Panc1 (cell line): Measurements from ENCODE around the gene SERTAD2. TPM values are rescaled to one million over a fixed set of nuclear protein-coding genes. Genes with fewer than 3 reads are reported as not detected.

Source experiments
- ATAC-seq: fragments of 200-7000 bp; cut with Tn5 transposase; 2 replicates; pipeline ENCODE4 v1.9.1; 2020; ENCODE audit warnings: mild to moderate bottlenecking, moderate library complexity
- BruUV-seq: library from RNA; stranded (reverse); fragments of 400-500 nt; replicated peaks from 2 replicates; lab custom pipeline; 2021; lab: Mats Ljungman, UMichigan
- CTCF ChIA-PET: fragments of 300-600 bp; sonication (Branson Sonifier 250); formaldehyde crosslinking; loops from one replicate; lab custom pipeline; 2022; ENCODE audit warnings: antibody characterized with exemption; lab: Charles Lee
- POLR2A ChIA-PET: fragments of 300-600 bp; sonication (Branson Sonifier 250); formaldehyde crosslinking; loops from one replicate; lab custom pipeline; 2022; ENCODE audit warnings: antibody characterized with exemption; lab: Charles Lee
- DNase-seq: peaks from one replicate; pipeline ENCODE4 v3.0.0-alpha.2; 2010; ENCODE audit warnings: low read depth, low spot score
- H3K27ac ChIP-seq: 2 replicates; pipeline ENCODE4 v1.5.1; 2011; ENCODE audit warnings: mild to moderate bottlenecking, low read length, inconsistent platforms
- H3K27me3 ChIP-seq: fragments of 200-500 bp; sonication (Bioruptor generic); 2 replicates; pipeline ENCODE4 v1.6.0; 2014; ENCODE audit warnings: low read length, inconsistent platforms; ENCODE audit not compliant: control insufficient read depth, insufficient read depth
- H3K36me3 ChIP-seq: fragments of 200-500 bp; sonication (Bioruptor generic); 2 replicates; pipeline ENCODE4 v1.5.1; 2014; ENCODE audit warnings: inconsistent platforms, mild to moderate bottlenecking, low read length, moderate library complexity; ENCODE audit not compliant: control insufficient read depth, insufficient read depth
- H3K4me1 ChIP-seq: 2 replicates; pipeline ENCODE4 v1.5.1; 2011; ENCODE audit warnings: inconsistent platforms, mild to moderate bottlenecking, low read length, moderate library complexity; ENCODE audit not compliant: control insufficient read depth, insufficient read depth
- H3K4me3 ChIP-seq, 2 experiments: 2 replicates each; pipeline ENCODE4 v1.5.1; 2011 to 2012; ENCODE audit warnings: low read depth in 2 of 2, low read length in 2 of 2, mild to moderate bottlenecking in 2 of 2, inconsistent platforms in 1 of 2, moderate library complexity in 1 of 2
- H3K9me3 ChIP-seq: fragments of 200-500 bp; sonication (Bioruptor generic); 2 replicates; pipeline ENCODE4 v1.5.1; 2014; ENCODE audit warnings: low read depth, mild to moderate bottlenecking, inconsistent platforms, low read length, moderate library complexity; ENCODE audit not compliant: control insufficient read depth, insufficient read depth
- POLR2AphosphoS5 ChIP-seq: IDR thresholded peaks from 2 replicates; pipeline ENCODE4 v1.6.1; 2012; ENCODE audit warnings: mild to moderate bottlenecking, low read depth, low read length, moderate library complexity
- SIN3A ChIP-seq: IDR thresholded peaks from 2 replicates; pipeline ENCODE4 v1.6.1; 2012; ENCODE audit warnings: low read depth, mild to moderate bottlenecking, low read length, moderate library complexity, borderline replicate concordance; ENCODE audit not compliant: insufficient read depth
- TCF7L2 ChIP-seq: IDR thresholded peaks from 2 replicates; pipeline ENCODE4 v1.6.1; 2011; ENCODE audit warnings: mild to moderate bottlenecking, low read depth, low read length, inconsistent platforms
- in situ Hi-C: cut with HindIII; loops from 2 replicates; pipeline ENCODE4 v1.10.0; 2016; ENCODE audit warnings: low sequenced_read_pairs, low pct_unique_long_range_greater_than_20kb
- intact Hi-C: fragments of 100-400 bp; cut with micrococcal nuclease; formaldehyde crosslinking; loops from one replicate; pipeline ENCODE4 v1.10.0; 2022; ENCODE audit not compliant: unreplicated experiment
- total RNA-seq: library from RNA; stranded (reverse); gene quantifications from one replicate; pipeline ENCODE4 v1.2.1, GENCODE V29; 2021; ENCODE audit not compliant: unreplicated experiment
- TF ChIP-seq, protein P1 (sequence below): fragments of 450-650 bp; IDR thresholded peaks from 2 replicates; pipeline ENCODE4 v1.5.1; 2017; ENCODE audit warnings: mild to moderate bottlenecking
- TF ChIP-seq, protein P2 (sequence below), 2 experiments: IDR thresholded peaks; 2 replicates each; pipeline ENCODE4 v1.6.1; 2011 to 2012; ENCODE audit warnings: low read depth in 2 of 2, control low read depth in 1 of 2, low read length in 1 of 2, mild to moderate bottlenecking in 1 of 2, moderate library complexity in 1 of 2; ENCODE audit not compliant: insufficient read depth in 1 of 2

Gene SERTAD2
- total RNA-seq, 1 experiment from 2014 or later, result 24.3 TPM

DNA sequence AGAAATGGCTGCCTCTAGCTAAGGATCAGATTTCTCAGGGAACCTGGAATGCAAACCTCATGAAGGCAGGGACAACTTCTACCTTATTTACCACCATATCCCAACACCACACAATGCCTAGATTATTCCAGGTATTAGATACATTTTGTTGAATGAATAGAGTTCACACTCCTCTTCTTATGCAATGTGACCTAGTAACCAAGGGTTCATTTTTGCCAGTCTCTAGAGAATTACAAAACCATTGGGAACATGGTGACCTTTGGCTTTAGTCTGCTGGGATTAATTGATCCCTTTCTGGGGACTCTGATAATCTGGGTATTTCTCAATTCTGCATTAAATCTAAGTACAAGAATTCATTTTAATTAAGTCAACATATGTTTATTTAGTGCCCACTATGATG is 35.2 kb upstream of the SERTAD2 start:
- in situ Hi-C loops (no loop called here), intact Hi-C loops (no loop called here)
- no TSS peak for BruUV-seq
- Histone ChIP-seq H3K27ac (no peak overlapping the region), H3K4me3 (no peak overlapping the region), H3K9me3 (no peaks in the 10 kb centered on the region), H3K36me3 (no peaks in the 10 kb centered on the region), H3K27me3 (no peaks in the 10 kb centered on the region), H3K4me1 (no peaks in the 10 kb centered on the region)
- TF ChIP-seq TCF7L2 (no peak), POLR2AphosphoS5 (no peak), SIN3A (no peak)
- TF ChIP-seq, protein P1, sequence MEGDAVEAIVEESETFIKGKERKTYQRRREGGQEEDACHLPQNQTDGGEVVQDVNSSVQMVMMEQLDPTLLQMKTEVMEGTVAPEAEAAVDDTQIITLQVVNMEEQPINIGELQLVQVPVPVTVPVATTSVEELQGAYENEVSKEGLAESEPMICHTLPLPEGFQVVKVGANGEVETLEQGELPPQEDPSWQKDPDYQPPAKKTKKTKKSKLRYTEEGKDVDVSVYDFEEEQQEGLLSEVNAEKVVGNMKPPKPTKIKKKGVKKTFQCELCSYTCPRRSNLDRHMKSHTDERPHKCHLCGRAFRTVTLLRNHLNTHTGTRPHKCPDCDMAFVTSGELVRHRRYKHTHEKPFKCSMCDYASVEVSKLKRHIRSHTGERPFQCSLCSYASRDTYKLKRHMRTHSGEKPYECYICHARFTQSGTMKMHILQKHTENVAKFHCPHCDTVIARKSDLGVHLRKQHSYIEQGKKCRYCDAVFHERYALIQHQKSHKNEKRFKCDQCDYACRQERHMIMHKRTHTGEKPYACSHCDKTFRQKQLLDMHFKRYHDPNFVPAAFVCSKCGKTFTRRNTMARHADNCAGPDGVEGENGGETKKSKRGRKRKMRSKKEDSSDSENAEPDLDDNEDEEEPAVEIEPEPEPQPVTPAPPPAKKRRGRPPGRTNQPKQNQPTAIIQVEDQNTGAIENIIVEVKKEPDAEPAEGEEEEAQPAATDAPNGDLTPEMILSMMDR, result no peak
- TF ChIP-seq, protein P2, sequence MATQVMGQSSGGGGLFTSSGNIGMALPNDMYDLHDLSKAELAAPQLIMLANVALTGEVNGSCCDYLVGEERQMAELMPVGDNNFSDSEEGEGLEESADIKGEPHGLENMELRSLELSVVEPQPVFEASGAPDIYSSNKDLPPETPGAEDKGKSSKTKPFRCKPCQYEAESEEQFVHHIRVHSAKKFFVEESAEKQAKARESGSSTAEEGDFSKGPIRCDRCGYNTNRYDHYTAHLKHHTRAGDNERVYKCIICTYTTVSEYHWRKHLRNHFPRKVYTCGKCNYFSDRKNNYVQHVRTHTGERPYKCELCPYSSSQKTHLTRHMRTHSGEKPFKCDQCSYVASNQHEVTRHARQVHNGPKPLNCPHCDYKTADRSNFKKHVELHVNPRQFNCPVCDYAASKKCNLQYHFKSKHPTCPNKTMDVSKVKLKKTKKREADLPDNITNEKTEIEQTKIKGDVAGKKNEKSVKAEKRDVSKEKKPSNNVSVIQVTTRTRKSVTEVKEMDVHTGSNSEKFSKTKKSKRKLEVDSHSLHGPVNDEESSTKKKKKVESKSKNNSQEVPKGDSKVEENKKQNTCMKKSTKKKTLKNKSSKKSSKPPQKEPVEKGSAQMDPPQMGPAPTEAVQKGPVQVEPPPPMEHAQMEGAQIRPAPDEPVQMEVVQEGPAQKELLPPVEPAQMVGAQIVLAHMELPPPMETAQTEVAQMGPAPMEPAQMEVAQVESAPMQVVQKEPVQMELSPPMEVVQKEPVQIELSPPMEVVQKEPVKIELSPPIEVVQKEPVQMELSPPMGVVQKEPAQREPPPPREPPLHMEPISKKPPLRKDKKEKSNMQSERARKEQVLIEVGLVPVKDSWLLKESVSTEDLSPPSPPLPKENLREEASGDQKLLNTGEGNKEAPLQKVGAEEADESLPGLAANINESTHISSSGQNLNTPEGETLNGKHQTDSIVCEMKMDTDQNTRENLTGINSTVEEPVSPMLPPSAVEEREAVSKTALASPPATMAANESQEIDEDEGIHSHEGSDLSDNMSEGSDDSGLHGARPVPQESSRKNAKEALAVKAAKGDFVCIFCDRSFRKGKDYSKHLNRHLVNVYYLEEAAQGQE (IDR thresholded peaks at IDR 0.05; ENCODE audit: insufficient read depth in 1 of 2, low read depth in 2 of 2, low read length in 1 of 2), result no peak
- CTCF ChIA-PET, result no interaction called here
- no peak for ATAC-seq
- DNase-seq, result no peak
- POLR2A ChIA-PET, result no interaction called here

DNA sequence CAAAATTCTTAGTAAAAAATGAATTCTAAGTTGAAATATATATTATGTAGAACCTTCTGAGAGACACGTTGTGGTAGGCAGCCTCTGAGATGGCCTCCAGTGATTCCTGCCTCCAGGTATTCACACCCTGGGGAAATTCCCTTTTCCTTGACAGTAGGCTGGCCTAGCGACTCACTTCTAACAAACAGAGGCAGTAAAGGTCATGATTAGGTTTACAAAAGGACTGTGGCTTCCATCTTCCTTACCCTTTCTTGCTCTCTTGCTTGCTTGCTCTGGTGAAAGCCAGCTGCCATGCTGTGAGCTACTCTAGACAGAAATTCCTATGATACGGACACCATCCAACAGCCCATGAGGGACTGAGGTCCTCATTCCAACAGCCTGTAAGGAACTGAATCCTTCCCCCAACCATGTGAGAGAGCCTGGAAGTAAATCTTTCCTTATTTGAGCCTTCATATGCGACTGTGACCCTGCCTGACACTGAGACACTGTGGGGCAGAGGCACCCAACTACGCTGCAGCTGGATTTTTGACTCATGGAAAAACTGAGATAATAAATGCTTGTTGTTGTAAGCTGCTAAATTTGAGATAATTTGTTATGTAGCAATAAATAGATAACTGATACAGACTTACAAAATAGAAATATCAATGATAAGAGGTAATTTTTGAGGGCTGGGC is 32.7 kb upstream of the SERTAD2 start:
- ChIA-PET POLR2A (no interaction called here), CTCF (no interaction called here)
- in situ Hi-C loops (no loop called here), intact Hi-C loops (no loop called here)
- no peak overlapping the region for H3K4me3 ChIP-seq
- H3K4me1 ChIP-seq, result no peaks in the 10 kb centered on the region
- ATAC-seq (0 out of 2 replicates have a peak, but pooled peaks have one; percentile 53), DNase-seq (no peak)
- no peak for TF ChIP-seq TCF7L2
- no peak overlapping the region for H3K27ac ChIP-seq
- no TSS peak for BruUV-seq
- H3K36me3 ChIP-seq, result no peaks in the 10 kb centered on the region
- no peaks in the 10 kb centered on the region for H3K27me3 ChIP-seq
- no peaks in the 10 kb centered on the region for H3K9me3 ChIP-seq

DNA sequence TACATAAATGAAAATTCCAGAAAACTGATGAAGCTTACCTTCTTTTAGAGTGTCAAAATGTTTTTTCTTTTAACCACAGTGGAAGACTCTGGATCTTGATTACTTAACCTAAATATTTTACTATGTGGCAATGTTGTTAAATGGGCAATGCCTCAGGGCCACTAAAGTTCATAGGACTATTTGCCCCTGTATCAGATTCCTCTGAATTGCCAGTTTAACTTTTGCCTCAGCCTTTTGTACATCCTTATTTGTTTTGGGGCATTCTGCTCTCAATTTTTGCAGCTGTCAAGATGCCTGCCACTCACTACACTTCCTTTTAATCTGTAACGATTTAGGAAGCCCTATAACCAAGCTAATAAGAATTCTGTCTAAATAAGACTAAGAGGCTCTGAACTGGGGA is 31.7 kb upstream of the SERTAD2 start:
- Histone ChIP-seq H3K4me1 (no peaks in the 10 kb centered on the region), H3K27ac (no peak overlapping the region), H3K9me3 (no peaks in the 10 kb centered on the region), H3K36me3 (no peaks in the 10 kb centered on the region), H3K4me3 (no peak overlapping the region), H3K27me3 (no peaks in the 10 kb centered on the region)
- TF ChIP-seq, protein P2 (IDR thresholded peaks at IDR 0.05; ENCODE audit: insufficient read depth in 1 of 2, low read depth in 2 of 2, low read length in 1 of 2), result no peak
- no peak for TF ChIP-seq SIN3A
- TF ChIP-seq TCF7L2, result no peak
- TF ChIP-seq POLR2AphosphoS5, result no peak
- TF ChIP-seq, protein P1, result no peak
- ChIA-PET POLR2A (no interaction called here), CTCF (no interaction called here)
- DNase-seq, result no peak
- no peak for ATAC-seq
- intact Hi-C loops (no loop called here), in situ Hi-C loops (no loop called here)
- BruUV-seq, result no TSS peak
